IMR-90 (cell line): Measurements from ENCODE around the gene ERICH6B. TPM values are rescaled to one million over a fixed set of nuclear protein-coding genes. Genes with fewer than 3 reads are reported as not detected.

Source experiments
- ATAC-seq: fragments of 200-7000 bp; cut with Tn5 transposase; 2 replicates; pipeline ENCODE4 v1.9.1; 2020; ENCODE audit warnings: low read depth, mild to moderate bottlenecking, moderate library complexity
- BruUV-seq: library from RNA; stranded (reverse); fragments of 400-500 nt; replicated peaks from 2 replicates; lab custom pipeline; 2021; lab: Mats Ljungman, UMichigan
- CTCF ChIA-PET: fragments of 300-600 bp; formaldehyde crosslinking; extraction: SDS; loops from one replicate; lab custom pipeline; 2021; ENCODE audit warnings: antibody characterized with exemption; lab: Yijun Ruan, JAX
- POLR2A ChIA-PET: fragments of 300-600 bp; sonication (Branson Sonifier 250); formaldehyde crosslinking; loops from one replicate; lab custom pipeline; 2022; ENCODE audit warnings: antibody characterized with exemption; ENCODE audit not compliant: unreplicated experiment; lab: Charles Lee
- DNase-seq: peaks from one replicate; pipeline ENCODE4 v3.0.0; 2013
- H2AFZ ChIP-seq: replicated peaks from 2 replicates; pipeline ENCODE3; 2013; ENCODE audit warnings: low read length, mild to moderate bottlenecking; ENCODE audit not compliant: poor library complexity
- H2AK5ac ChIP-seq: 2 replicates; pipeline ENCODE4 v1.6.1; 2013; ENCODE audit warnings: low read depth, low read length, inconsistent platforms
- H2AK9ac ChIP-seq: replicated peaks from 2 replicates; pipeline ENCODE3; 2013; ENCODE audit warnings: mild to moderate bottlenecking, low read depth, low read length, moderate library complexity; ENCODE audit not compliant: poor library complexity
- H2BK120ac ChIP-seq: 2 replicates; pipeline ENCODE4 v1.6.1; 2013; ENCODE audit warnings: low read depth, low read length, inconsistent platforms
- H2BK15ac ChIP-seq: 3 replicates; pipeline ENCODE4 v1.6.1; 2013; ENCODE audit warnings: low read depth, low read length, inconsistent platforms
- H2BK20ac ChIP-seq: 2 replicates; pipeline ENCODE4 v1.6.1; 2013; ENCODE audit warnings: low read depth, mild to moderate bottlenecking, inconsistent platforms, low read length, moderate library complexity
- H2BK5ac ChIP-seq: 2 replicates; pipeline ENCODE4 v1.6.1; 2013; ENCODE audit warnings: mild to moderate bottlenecking, low read depth, low read length, inconsistent platforms; ENCODE audit not compliant: poor library complexity, severe bottlenecking
- H3K14ac ChIP-seq: replicated peaks from 2 replicates; pipeline ENCODE4 v1.6.1; 2013; ENCODE audit warnings: low read depth, low read length, inconsistent platforms
- H3K18ac ChIP-seq: 2 replicates; pipeline ENCODE4 v1.6.1; 2013; ENCODE audit warnings: low read depth, low read length, control low read depth
- H3K23ac ChIP-seq: 2 replicates; pipeline ENCODE4 v1.6.1; 2013; ENCODE audit warnings: low read depth, low read length, inconsistent platforms
- H3K27ac ChIP-seq: 2 replicates; pipeline ENCODE4 v1.5.1; 2013; ENCODE audit warnings: mild to moderate bottlenecking, control low read depth, low read length; ENCODE audit not compliant: insufficient read depth
- H3K27me3 ChIP-seq: 2 replicates; pipeline ENCODE4 v1.6.1; 2013; ENCODE audit warnings: low read length; ENCODE audit not compliant: control insufficient read depth, insufficient read depth
- H3K36me3 ChIP-seq: 2 replicates; pipeline ENCODE4 v1.6.1; 2013; ENCODE audit warnings: low read length, mixed read lengths; ENCODE audit not compliant: control insufficient read depth, insufficient read depth
- H3K4ac ChIP-seq: 2 replicates; pipeline ENCODE4 v1.6.1; 2013; ENCODE audit warnings: low read depth, low read length, inconsistent platforms
- H3K4me1 ChIP-seq: 2 replicates; pipeline ENCODE4 v1.6.1; 2013; ENCODE audit warnings: low read length, mixed read lengths; ENCODE audit not compliant: control insufficient read depth, insufficient read depth
- H3K4me2 ChIP-seq: 2 replicates; pipeline ENCODE4 v1.6.1; 2013; ENCODE audit warnings: low read depth, mild to moderate bottlenecking, control low read depth, low read length, moderate library complexity
- H3K4me3 ChIP-seq: 2 replicates; pipeline ENCODE4 v1.5.1; 2013; ENCODE audit warnings: low read depth, mild to moderate bottlenecking, control low read depth, low read length, moderate library complexity; ENCODE audit not compliant: insufficient read depth
- H3K56ac ChIP-seq: 2 replicates; pipeline ENCODE4 v1.6.1; 2013; ENCODE audit warnings: low read length, inconsistent platforms; ENCODE audit not compliant: insufficient read depth; ENCODE audit errors: extremely low read depth
- H3K79me1 ChIP-seq, 2 experiments: 2 replicates each; pipeline ENCODE4 v1.6.1; 2013; ENCODE audit warnings: low read length in 2 of 2, inconsistent platforms in 1 of 2, low read depth in 1 of 2
- H3K9ac ChIP-seq: 2 replicates; pipeline ENCODE4 v1.6.1; 2013; ENCODE audit warnings: low read depth, low read length, control low read depth
- H3K9me1 ChIP-seq: 2 replicates; pipeline ENCODE4 v1.6.1; 2013; ENCODE audit warnings: low read length, inconsistent platforms; ENCODE audit not compliant: insufficient read depth
- H3K9me3 ChIP-seq: 2 replicates; pipeline ENCODE4 v1.6.1; 2013; ENCODE audit warnings: low read length; ENCODE audit not compliant: control insufficient read depth, insufficient read depth
- H4K20me1 ChIP-seq: 2 replicates; pipeline ENCODE4 v1.6.1; 2013; ENCODE audit warnings: low read length, inconsistent platforms; ENCODE audit not compliant: insufficient read depth
- H4K5ac ChIP-seq: 2 replicates; pipeline ENCODE4 v1.6.1; 2013; ENCODE audit warnings: mild to moderate bottlenecking, low read depth, low read length, control low read depth
- H4K8ac ChIP-seq, 2 experiments: 2 replicates each; pipeline ENCODE4 v1.6.1; 2013; ENCODE audit warnings: low read depth in 2 of 2, low read length in 2 of 2, control low read depth in 1 of 2, inconsistent platforms in 1 of 2
- H4K91ac ChIP-seq: 2 replicates; pipeline ENCODE4 v1.6.1; 2013; ENCODE audit warnings: low read depth, low read length, inconsistent platforms; ENCODE audit not compliant: insufficient read depth
- BHLHE40 ChIP-seq: fragments of 150-350 bp; IDR thresholded peaks from 2 replicates; pipeline ENCODE4 v1.6.1; 2016; ENCODE audit warnings: mild to moderate bottlenecking, low read depth, low read length
- CEBPB ChIP-seq: IDR thresholded peaks from 2 replicates; pipeline ENCODE4 v1.6.1; 2012; ENCODE audit warnings: low read depth, low read length, improper control_type of control experiment
- CHD1 ChIP-seq: IDR thresholded peaks from 2 replicates; pipeline ENCODE4 v1.6.1; 2012; ENCODE audit warnings: low read depth, low read length, improper control_type of control experiment
- CTCF ChIP-seq: conservative IDR thresholded peaks from 2 replicates; pipeline ENCODE4 v1.5.1; 2012; ENCODE audit warnings: mild to moderate bottlenecking, low read depth, low read length, improper control_type of control experiment
- ELK1 ChIP-seq: fragments of 150-350 bp; IDR thresholded peaks from 2 replicates; pipeline ENCODE4 v1.6.1; 2016; ENCODE audit warnings: low read depth, mild to moderate bottlenecking, low read length, moderate library complexity, borderline replicate concordance
- FOS ChIP-seq: fragments of 150-350 bp; IDR thresholded peaks from 2 replicates; pipeline ENCODE4 v1.6.1; 2016; ENCODE audit warnings: low read depth, low read length
- MAFK ChIP-seq: IDR thresholded peaks from 2 replicates; pipeline ENCODE4 v1.6.1; 2012; ENCODE audit warnings: low read depth, low read length, improper control_type of control experiment
- MAZ ChIP-seq: IDR thresholded peaks from 2 replicates; pipeline ENCODE4 v1.6.1; 2012; ENCODE audit warnings: low read depth, mild to moderate bottlenecking, low read length, improper control_type of control experiment, moderate library complexity, borderline replicate concordance
- MXI1 ChIP-seq: IDR thresholded peaks from 2 replicates; pipeline ENCODE4 v1.6.1; 2012; ENCODE audit warnings: low read depth, mild to moderate bottlenecking, low read length, moderate library complexity, borderline replicate concordance
- NFE2L2 ChIP-seq: fragments of 150-350 bp; IDR thresholded peaks from 2 replicates; pipeline ENCODE4 v1.6.1; 2016; ENCODE audit warnings: low read depth, mild to moderate bottlenecking, low read length
- POLR2A ChIP-seq: IDR thresholded peaks from 2 replicates; pipeline ENCODE4 v1.6.1; 2012; ENCODE audit warnings: mild to moderate bottlenecking, low read depth, low read length
- RAD21 ChIP-seq: IDR thresholded peaks from 2 replicates; pipeline ENCODE4 v1.6.1; 2012; ENCODE audit warnings: low read length, improper control_type of control experiment
- RCOR1 ChIP-seq: IDR thresholded peaks from 2 replicates; pipeline ENCODE4 v1.6.1; 2012; ENCODE audit warnings: mild to moderate bottlenecking, low read length, improper control_type of control experiment; ENCODE audit not compliant: insufficient replicate concordance
- RFX5 ChIP-seq: IDR thresholded peaks from 2 replicates; pipeline ENCODE4 v1.8.0; 2012; ENCODE audit warnings: low read depth, mild to moderate bottlenecking, low read length, moderate library complexity
- SMC3 ChIP-seq: fragments of 150-350 bp; IDR thresholded peaks from 2 replicates; pipeline ENCODE4 v1.6.1; 2016; ENCODE audit warnings: low read depth, mild to moderate bottlenecking, antibody characterized with exemption, low read length, moderate library complexity
- USF2 ChIP-seq: fragments of 150-350 bp; IDR thresholded peaks from 2 replicates; pipeline ENCODE4 v1.6.1; 2017; ENCODE audit warnings: mild to moderate bottlenecking, antibody characterized with exemption, low read length, low read depth
- WGBS, 2 experiments: methylation state at CpG; one replicate each; pipeline versions ENCODE4 v1.1.5 to v1.1.7; 2013; ENCODE audit warnings: missing lambda C conversion rate in 2 of 2; ENCODE audit not compliant: insufficient read length in 1 of 2; ENCODE audit errors: extremely low coverage in 2 of 2; 5-methylcytosine and 5-hydroxymethylcytosine counted together
- dilution Hi-C: fragments of 300-500 bp; cut with HindIII; formaldehyde crosslinking; loops from one replicate; pipeline ENCODE4 v1.14.3; 2018; ENCODE audit warnings: low sequenced_read_pairs; ENCODE audit not compliant: unreplicated experiment
- in situ Hi-C: fragments of 300-500 bp; cut with MboI; formaldehyde crosslinking; loops from 3 replicates; pipeline ENCODE4 v1.14.3; 2019; ENCODE audit warnings: low sequenced_read_pairs, inconsistent platforms, mixed read lengths
- intact Hi-C: fragments of 100-400 bp; cut with micrococcal nuclease; formaldehyde crosslinking; loops from 2 replicates; pipeline ENCODE4 v1.10.0; 2022
- polyA plus RNA-seq, 3 experiments: library from polyadenylated mRNA; depleted of rRNA; stranded (reverse); fragments of >200 nt; gene quantifications; 2 replicates each; pipeline ENCODE4 v1.2.3, GENCODE V29; 2012; ENCODE audit warnings: low replicate concordance in 1 of 3
- total RNA-seq: library from RNA; depleted of rRNA; stranded (reverse); fragments of >200 nt; gene quantifications from 2 replicates; pipeline ENCODE4 v1.2.3, GENCODE V29; 2012

The ERICH6B gene
- total and polyA plus RNA-seq, 2 of the 4 experiments (the other 2 are of a cell fraction) = not detected

- no peak overlapping the region for H3K4me2 ChIP-seq
These were observed 98.8 kb downstream of the ERICH6B start for GRCh38 chr13:45516757-45517156.

More at GRCh38 chr13:45516757-45517156, 98.8 kb downstream of the ERICH6B start:
- Histone ChIP-seq H2BK15ac (no peak overlapping the region), H3K4ac (no peak overlapping the region), H3K18ac (no peak overlapping the region), H3K23ac (no peak overlapping the region), H2BK5ac (no peak overlapping the region), H2BK20ac (no peak overlapping the region), H3K4me3 (no peak overlapping the region), H4K20me1 (no peaks in the 10 kb centered on the region), H3K36me3 (peaks cover 31% of the 10 kb centered on the region), H3K9me1 (peaks cover 8% of the 10 kb centered on the region; the same call in 1 of the 2 replicates), H4K5ac (no peak overlapping the region), H2AK9ac (no peak overlapping the region), H2AFZ (no peak overlapping the region), H3K79me1 (peaks cover 3 to 32% of the 10 kb centered on the region in 2 experiments; a peak in 3 of 4 replicates), H3K27ac (no peak overlapping the region), H3K14ac (no peak overlapping the region), H4K91ac (no peak overlapping the region), H3K4me1 (peaks cover 5% of the 10 kb centered on the region), H4K8ac (no peak overlapping the region), H2AK5ac (no peak overlapping the region), H3K9ac (no peak overlapping the region), H3K27me3 (no peaks in the 10 kb centered on the region), H2BK120ac (no peak overlapping the region), H3K9me3 (no peaks in the 10 kb centered on the region), H3K56ac (no peak overlapping the region)
- no peak for ATAC-seq
- dilution Hi-C loops = no loop called here
- ChIA-PET CTCF (no interaction called here), POLR2A (no interaction called here)
- intact Hi-C loops = no loop called here
- no TSS peak for BruUV-seq
- in situ Hi-C loops = no loop called here
- WGBS, 2 experiments = no CpG with 5 or more reads among the region's 2 CpGs
- TF ChIP-seq USF2 (no peak), BHLHE40 (no peak), RFX5 (no peak), MAFK (no peak), MAZ (no peak), FOS (no peak), ELK1 (no peak), NFE2L2 (no peak), MXI1 (no peak), SMC3 (no peak), RCOR1 (no peak), RAD21 (no peak), POLR2A (no peak), CEBPB (no peak), CTCF (no peak), CHD1 (no peak)
- no peak for DNase-seq
